LNCAP (cell line): Measurements from ENCODE around the gene L2HGDH.

Experiments
- CTCF ChIP-seq: fragments of 450-650 bp; IDR thresholded peaks from 2 replicates; pipeline ENCODE4 v1.5.1; 2017; ENCODE audit warnings: mild to moderate bottlenecking

L2HGDH gene

GRCh38 chr14:50233166-50233950 lies 78.7 kb downstream of the L2HGDH start:
- TF ChIP-seq CTCF = no peak

GRCh38 chr14:50232276-50232642 lies 79.8 kb downstream of the L2HGDH start:
- no peak for TF ChIP-seq CTCF

DNA sequence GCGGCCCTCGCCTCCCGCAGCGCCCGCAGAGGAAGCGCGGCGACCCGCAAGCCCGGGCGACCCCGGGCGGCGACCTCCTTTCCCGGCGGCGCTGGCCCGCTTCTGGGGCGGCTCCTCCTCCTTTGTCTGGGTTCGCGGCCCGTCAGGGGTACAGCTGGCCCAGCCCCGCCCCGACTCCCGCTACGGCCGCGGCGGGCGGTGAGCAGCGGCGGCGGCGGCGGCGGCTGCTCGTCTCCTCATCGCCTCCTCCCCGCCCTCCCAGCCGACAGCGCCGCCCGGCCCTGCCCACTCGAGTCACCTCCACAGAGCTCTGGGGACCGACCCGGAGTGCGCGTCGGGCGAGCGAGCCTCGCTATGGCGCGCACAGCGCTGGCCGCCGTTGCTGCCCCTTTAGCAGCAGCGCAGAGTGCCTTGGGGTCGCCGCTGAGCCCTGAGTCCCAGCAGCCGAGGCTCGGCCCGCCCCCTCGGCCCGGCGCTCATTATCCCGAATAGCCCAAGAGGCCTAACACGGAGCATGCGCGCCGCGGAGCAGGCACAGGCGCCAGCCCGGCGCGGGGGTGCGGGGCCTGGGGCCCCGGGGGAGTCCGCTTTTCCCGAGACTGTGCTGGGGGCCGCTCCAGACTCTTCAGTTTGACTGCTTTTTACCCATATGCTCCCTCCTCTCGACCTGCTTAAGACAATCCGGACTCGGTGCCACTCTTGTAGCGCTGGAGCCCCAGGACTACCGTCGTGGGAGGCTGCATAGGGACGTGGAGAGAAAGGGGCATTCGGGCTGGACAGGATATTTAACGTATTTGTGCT lies 80.4 kb downstream of the L2HGDH start, which contains the start of gene SOS2:
Gene SOS2, minus strand, starts transcription at position 104 of the 801 bp plus-strand sequence. CDS start 295 bp downstream, outside the sequence.
- no peak for TF ChIP-seq CTCF

DNA sequence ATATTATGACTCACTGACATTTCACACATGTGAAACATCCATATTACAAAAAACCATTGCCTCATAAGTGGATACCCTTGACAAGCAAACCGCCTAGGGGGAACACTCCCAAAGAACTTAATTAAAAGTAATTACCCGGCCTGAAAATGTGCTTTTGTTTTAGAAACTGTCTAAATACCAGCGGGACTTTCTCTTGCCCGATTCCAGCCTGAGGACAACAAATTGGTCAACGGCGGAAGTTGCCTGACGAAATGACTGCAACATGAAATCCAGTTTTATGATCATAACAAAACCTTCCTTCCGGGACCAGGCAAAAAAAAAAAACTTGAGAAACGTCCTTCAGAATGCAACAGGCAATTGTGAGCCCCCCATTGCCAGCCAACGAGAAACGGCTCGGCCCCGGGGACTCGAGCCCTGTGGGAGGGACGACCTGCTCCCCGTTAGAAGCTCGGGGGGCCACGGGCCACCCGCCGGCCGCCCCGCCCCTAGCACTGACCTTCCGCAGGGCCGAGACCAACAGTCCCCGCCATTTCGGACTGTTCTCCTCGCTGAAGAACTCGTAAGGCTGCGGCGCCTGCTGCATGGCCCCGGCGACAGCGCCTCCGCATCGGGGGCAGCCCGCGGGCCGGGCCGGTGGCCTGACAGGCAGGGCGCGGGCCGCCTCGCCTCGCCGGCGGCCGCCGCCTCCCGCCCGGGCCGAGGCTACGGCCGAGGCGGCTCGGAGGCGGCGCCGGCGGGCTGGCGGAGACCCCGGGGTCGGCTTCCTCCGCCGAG lies 81.1 kb downstream of the L2HGDH start:
- TF ChIP-seq CTCF = no peak

GRCh38 chr14:50230401-50230700 lies 81.7 kb downstream of the L2HGDH start:
- no peak for TF ChIP-seq CTCF

- TF ChIP-seq CTCF = no peak
These were observed 82.3 kb downstream of the L2HGDH start for GRCh38 chr14:50229681-50230080.

DNA sequence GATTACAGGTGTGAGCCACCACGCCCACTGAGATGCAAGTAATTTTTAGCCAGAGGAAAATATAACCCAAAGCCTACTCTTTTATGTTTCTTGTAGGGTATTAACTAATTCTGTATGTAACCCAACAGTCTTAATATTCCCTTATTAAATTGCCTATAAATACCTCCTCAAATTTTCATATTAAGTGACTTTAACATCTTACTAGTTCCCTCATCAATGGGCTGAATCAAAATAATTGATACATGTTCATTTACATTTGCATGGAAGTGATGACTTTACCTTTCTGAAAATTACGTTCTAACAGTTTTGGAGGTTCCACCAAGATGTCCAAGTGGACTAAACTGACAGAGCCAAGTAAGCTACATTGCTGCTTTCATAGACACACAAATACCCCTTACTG lies 83.7 kb downstream of the L2HGDH start:
- no peak for TF ChIP-seq CTCF
